SK-N-SH treated with all-trans-retinoic acid at 6 μM for 48 hours (cell line): ENCODE data around the gene DAGLA.

Source experiments
- ARNTL ChIP-seq: fragments of 450-650 bp; formaldehyde crosslinking; IDR thresholded peaks from 2 replicates; pipeline ENCODE4 v1.5.0; 2020; ENCODE audit warnings: low read depth, mild to moderate bottlenecking, moderate library complexity, borderline replicate concordance
- OSR1 ChIP-seq: fragments of 250-450 bp; sonication (Bioruptor Pico); IDR thresholded peaks from 2 replicates; pipeline ENCODE4 v1.8.0; 2022; ENCODE audit warnings: moderate library complexity, mild to moderate bottlenecking, inconsistent platforms
- ZNF565 ChIP-seq: fragments of 450-650 bp; formaldehyde crosslinking; conservative IDR thresholded peaks from 2 replicates; pipeline ENCODE4 v1.5.0; 2020; ENCODE audit warnings: low read depth, mild to moderate bottlenecking, moderate library complexity

GRCh38 chr11:61682906-61683675 is 2.9 kb downstream of the DAGLA start:
- TF ChIP-seq ZNF565 (CRISPR knock-in tag) (no peak), OSR1 (CRISPR knock-in tag) (no peak), ARNTL (CRISPR knock-in tag) (no peak)
